Activated effector memory CD4-positive, alpha-beta T cell treated with anti-CD3 and anti-CD28 coated beads, Interleukin-2, amount 50 U/mL, for 16 hours (primary cell): Measurements from ENCODE around the gene POM121L2.
"Not testable (repeated sequence)": the region's sequence is repeated elsewhere in the genome, so short reads cannot be mapped to it uniquely, and the experiment has no call there.

Experiments
- DNase-seq: peaks from one replicate; pipeline ENCODE4 v3.0.0-alpha.2; 2020

The POM121L2 gene

DNA sequence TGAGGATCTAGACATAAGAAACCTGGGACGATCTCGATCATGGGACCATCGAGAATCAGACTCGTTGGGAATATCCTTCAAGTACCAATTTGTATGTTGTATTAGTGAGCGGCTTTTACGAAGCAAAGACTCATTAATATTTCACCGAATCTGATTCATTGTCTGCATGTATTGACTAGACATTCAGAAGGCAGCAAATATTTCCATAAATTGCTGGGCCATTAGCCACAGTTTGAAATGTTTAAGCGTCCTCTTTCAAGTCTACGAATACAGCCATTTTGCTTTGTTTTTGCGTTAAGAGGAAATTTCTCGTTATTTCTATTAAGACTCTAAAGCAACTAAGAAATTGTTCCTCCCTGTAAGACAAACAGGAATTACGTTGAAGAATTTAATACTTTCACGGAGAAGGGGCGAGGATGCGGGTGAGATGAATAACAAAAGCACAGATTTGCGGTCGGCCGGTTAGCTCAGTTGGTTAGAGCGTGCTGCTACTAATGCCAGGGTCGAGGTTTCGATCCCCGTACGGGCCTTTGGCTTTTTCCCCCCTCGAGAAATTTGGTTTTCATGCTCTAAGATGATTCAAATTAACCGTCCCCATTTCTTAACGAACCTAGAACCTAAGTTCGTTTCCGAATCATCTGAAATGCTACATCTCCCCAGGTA is 18.5 kb downstream of the POM121L2 start:
- DNase-seq, result no peak

DNA sequence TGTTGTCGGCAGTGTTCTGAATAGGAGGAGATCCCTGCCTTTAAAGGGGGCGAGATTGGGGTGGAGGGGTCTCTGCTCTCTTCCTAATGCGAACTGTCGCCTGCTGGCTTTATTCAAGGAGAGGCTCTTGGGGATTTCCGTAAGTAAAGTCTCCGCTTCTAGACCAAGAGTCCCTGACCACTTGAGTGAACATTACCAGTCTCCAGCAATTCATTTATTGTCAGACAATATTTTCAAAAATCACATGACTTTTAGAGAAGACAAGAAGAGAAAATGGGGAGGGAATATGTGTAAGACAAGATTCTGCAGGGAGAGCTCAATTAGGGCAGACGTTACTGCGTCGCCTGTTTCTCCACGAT is 21.2 kb downstream of the POM121L2 start:
- no peak for DNase-seq

DNA sequence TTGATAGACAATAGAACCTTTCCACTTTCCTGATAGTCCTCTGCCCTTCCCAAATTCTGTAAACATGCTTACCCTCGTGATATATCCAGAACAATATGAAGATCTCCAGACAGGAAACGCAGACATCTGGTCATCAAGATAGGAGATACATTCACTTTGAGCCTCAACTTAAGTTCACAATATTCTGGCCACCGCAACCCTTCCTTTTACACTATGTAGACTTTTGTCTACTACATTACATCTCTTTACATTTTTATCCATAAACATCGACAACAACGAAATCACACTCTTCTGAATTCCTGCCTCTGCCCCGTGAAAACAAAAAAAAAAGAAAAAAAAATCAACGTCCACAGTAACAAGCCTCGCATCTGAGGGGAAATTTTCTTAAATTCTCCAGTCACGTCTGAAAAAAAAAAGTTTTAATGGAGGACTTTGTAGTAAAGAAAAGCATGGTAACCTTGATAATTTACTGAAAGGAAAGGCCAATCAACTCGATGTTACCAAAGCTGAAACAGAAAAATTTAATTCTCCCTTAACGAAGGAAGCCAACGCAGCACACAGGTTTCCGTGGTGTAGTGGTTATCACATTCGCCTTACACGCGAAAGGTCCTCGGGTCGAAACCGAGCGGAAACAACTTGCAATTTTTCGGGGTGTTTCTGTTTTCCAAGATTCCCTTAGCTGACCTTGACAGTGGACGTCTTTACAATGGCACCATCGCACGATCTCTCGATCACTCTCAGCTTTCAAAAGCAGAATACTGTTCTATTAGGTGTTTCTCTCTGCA is 21.8 kb downstream of the POM121L2 start:
- no peak for DNase-seq

DNA sequence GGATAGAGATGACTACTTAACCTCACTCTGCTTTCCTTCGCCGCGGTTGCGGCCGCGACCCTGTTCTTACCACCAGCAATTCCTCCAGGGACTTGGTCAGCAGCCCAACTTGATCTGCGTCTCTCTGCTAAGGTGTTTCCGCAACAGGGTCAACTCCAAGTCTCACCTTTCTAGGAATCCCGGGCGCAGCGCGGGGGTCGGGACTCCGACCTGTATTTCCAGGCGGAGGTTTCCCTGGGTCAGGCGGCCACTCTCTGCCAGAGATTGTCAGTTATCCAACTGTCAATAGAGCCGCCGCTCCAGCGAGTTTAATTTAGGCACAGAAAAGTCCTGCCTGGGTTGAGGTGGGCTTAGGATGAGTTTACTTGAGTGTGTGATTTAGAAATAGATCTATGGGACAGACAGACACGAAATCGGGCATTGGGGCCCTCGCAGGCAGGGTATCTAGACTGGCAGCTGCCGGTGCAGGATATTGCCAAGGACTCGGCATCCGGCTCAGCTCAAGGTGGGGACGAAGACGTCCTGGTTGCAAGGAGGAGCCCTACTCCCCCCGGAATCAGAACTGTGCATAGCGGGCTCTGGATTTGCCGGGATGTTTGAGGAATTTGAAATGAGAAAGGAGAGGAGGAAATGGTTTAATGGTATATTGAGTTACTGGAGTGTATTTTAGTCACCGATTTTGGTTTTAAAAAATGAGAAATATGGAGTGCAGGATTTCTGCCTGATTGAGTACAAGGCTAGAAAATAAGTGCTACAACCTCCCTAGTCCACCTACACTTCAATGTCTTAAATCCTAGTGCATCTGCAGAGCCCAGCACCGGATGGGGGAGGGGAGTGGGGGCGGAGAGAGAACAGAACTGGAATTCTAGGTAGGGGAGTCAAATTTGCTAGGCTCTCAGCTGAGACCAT is 23.7 kb downstream of the POM121L2 start:
- no peak for DNase-seq

- no peak for DNase-seq
These were observed 24.3 kb downstream of the POM121L2 start for GRCh38 chr6:27287751-27288135.

DNA sequence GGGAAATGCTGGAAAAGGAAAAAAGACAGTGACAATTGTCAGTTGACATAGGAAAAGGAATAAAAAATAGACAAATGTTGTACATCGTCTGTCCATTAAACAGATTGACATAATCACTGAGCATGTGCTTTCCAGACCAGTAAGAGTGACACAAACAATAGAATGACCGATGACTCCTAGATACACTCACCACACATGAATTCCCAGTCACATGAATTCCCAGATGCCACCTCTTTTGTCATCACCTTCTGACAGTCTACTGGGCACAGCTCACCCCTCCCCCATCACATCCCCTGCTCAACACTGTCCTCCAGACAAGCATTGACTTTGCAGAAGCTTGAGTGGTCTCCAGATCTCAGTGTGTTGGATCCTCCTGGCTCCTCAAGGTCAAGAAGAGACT is 25.9 kb downstream of the POM121L2 start:
- DNase-seq, result no peak

- DNase-seq, result no peak
These were observed 28.8 kb downstream of the POM121L2 start for GRCh38 chr6:27283279-27283678.

GRCh38 chr6:27281569-27281968 is 30.5 kb downstream of the POM121L2 start:
- no peak for DNase-seq

- DNase-seq, result no peak
These were observed 31.0 kb downstream of the POM121L2 start for GRCh38 chr6:27281105-27281539.

DNA sequence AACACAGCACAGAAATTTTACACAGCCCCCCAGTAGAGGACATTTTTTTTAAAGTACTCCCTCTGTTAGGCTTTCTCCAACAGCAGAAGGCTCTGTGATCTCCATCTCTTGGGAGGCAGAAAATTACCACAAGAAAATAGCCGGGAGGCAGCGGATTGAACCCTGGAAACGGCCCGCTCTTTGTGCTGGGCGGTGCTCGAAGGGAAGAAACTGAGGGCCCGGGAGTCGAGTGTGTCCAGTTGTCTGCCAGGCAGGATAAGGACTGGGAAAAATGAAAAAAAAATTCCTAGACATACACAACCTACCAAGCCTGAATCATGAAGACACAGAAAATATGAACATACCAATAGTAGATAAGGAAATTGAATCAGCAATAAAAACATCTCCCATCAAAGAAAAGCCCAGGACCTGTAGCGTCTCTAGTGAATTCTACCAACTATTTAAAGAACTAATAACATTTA is 31.5 kb downstream of the POM121L2 start:
- no peak for DNase-seq

- DNase-seq, result no peak
These were observed 32.0 kb downstream of the POM121L2 start for GRCh38 chr6:27280064-27280539.

- DNase-seq, result no peak
These were observed 32.5 kb downstream of the POM121L2 start for GRCh38 chr6:27279513-27280063.

GRCh38 chr6:27275025-27275956 is 36.8 kb downstream of the POM121L2 start:
- no peak for DNase-seq

- no peak for DNase-seq
These were observed 38.3 kb downstream of the POM121L2 start for GRCh38 chr6:27273783-27274182.

- no peak for DNase-seq
These were observed 43.3 kb downstream of the POM121L2 start for GRCh38 chr6:27268803-27269202.

DNA sequence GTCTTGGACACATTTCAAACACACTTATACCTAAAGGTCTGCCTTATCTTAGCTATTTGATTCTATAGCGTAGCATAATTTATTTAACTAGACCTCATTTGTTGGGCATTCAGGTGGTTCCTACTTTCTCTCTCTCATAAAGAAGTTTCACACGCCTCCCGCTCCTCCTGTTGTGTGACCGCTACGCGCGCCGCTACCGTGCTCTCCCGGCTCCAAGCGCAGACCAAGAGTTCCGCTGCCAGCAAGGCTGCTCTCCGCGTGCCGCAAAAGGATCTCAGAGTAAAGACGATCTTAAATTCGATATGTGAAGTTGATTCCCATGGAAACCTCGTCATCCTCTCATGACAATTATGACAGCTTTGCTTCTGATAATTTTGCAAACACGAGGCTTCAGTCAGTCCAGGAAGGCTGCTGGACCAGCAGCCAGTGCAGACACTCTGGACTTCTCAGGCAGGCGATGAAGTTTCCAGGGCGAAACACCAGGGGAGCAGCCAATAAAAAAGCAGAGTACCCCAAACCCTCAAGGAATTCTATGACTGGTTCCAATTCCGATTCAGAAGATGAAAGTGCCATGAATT is 44.1 kb downstream of the POM121L2 start:
- no peak for DNase-seq

- not testable (repeated sequence) for DNase-seq
These were observed 45.1 kb downstream of the POM121L2 start for GRCh38 chr6:27267003-27267402.

- DNase-seq, result no peak
These were observed 48.2 kb downstream of the POM121L2 start for GRCh38 chr6:27263886-27264285.

DNA sequence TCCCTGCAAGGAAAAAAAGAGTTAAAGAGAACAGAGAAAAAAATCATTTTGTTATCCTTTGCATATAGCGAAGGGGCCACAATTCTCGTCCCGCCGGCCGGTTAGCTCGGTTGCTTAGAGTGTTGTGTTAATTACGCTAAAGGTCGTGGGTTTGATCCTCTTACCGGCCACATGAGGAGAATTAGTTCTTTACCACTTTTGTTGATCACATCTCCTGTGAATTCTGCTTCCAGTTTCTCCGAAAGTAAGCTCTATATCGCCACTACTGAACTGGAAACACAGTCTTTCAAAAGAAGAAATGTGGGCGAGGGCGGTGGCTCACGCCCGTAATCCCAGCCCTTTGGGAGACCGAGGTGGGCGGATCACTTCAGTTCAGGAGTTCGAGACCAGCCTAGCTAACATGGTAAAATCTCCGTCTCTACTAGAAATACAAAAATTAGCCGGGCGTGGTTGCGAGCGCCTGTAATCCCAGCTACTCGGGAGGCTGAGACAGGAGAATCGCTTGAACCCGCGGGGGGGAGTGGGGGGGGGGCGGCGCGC is 51.2 kb downstream of the POM121L2 start:
- no peak for DNase-seq

DNA sequence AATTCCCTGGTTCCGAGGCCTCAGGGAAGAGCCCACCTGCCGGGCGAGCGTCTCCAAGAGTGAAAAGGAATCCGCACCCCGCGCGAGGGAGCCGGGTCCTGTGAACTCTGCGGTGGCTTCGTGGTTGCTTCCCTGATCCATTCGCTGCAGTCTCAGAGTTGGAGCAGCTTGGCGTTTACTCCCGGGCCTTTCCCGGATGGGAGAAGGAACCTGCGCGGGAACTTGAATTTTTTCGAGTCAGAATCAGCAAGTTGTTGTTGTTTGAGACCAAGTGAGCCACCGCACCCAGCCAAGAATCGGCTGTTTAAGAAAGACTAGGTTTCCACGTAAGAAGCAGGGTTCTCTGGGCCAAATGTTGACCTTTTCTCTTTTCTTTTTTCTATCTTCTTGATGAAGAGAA is 51.7 kb downstream of the POM121L2 start:
- no peak for DNase-seq
